NCI-H748 treated with DMSO at 0.1 percent for 48 hours (cell line): Measurements from ENCODE around the gene FUBP3.

Experiments used
- DNase-seq: peaks from one replicate; lab custom pipeline; 2025; lab: John Stamatoyannopoulos, UW

The FUBP3 gene

GRCh38 chr9:130662099-130662969, 83.0 kb downstream of the FUBP3 start:
- DNase-seq, result no peak

GRCh38 chr9:130662970-130663257, 83.5 kb downstream of the FUBP3 start:
- no peak for DNase-seq

DNA sequence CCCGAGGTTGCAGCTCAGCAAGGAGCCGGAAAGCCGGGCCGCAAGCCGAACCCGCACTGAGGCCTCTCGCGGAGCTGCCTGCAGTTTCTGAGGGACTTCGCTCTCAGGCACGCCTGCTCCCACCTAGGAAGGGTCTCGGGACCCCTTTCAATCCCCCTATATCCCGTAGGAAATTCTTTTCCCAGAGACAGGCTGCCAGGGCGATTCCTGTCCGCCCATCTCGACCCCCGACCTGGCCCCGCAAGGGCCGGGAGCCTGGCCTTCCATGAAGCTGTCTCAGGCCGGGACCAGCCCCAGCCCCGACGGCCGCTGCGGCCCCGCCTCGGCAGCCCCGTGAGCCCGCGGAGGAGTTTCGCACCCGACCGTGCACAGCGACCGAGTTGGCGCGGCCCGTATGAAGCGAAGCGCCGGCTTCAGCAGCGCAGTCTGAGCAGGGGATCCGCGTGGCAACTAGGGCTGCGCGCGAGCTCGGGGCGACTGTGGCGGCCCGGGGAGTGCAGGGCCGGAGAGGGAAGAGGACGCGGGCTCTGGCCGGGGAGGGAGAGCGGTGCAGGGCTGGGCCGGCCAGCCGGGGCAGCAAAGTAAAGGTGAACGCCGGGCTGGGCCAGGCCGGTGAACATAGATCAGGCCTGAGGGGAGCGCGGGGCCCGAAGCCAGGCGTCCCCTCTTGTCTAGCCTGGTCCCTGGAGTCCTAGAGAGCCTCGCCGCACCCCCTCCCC, 84.0 kb downstream of the FUBP3 start:
- no peak for DNase-seq

DNA sequence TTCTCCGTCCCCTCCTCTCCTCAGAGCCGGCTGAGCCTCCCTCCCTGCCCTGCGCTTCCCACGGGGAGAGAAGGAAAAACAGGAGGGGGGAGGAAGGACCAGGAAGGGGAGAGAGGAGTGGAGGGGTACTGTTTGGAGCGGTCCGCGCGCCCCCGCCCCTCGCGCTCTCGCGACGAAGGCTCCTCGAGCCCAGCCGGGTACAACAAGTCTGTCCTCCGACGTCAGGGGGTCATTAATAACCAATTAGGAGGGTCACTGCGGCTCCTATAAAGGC, 84.5 kb downstream of the FUBP3 start:
- DNase-seq, result no peak

DNA sequence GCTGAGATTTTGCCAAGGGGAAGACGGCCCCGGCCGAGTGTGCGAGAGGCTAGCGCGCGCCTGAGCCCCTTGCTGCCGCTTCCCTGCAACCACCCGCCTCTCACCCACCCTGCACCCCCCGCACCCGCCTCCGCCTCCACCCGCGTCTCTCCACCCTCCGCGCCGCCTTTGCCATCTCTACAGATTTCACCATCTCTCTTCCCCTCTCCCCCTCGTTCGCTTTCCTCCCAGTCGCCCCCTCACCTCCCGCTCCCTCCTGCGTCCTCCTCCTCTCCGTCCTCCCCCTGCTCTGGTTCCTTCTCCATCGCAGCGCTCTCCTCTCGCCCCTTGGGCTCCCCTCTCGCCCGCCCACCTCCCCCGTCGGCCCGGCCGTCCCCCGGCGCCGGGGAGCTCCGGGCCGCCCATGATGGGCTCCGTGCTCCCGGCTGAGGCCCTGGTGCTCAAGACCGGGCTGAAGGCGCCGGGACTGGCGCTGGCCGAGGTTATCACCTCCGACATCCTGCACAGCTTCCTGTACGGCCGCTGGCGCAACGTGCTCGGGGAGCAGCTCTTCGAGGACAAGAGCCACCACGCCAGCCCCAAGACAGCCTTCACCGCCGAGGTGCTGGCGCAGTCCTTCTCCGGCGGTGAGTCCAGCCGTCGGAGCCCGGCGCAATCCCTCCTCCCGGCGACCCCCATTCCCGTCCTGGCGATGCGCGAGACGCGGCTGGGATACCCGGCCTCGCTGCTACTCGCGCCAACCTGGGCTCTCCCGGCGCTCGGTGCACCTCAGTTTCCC, 85.1 kb downstream of the FUBP3 start, which contains the start of gene PRDM12:
Gene PRDM12, plus strand, starts transcription at position 344 of the 778 bp plus-strand sequence. Its CDS starts 60 bp downstream, at position 404.
- no peak for DNase-seq

DNA sequence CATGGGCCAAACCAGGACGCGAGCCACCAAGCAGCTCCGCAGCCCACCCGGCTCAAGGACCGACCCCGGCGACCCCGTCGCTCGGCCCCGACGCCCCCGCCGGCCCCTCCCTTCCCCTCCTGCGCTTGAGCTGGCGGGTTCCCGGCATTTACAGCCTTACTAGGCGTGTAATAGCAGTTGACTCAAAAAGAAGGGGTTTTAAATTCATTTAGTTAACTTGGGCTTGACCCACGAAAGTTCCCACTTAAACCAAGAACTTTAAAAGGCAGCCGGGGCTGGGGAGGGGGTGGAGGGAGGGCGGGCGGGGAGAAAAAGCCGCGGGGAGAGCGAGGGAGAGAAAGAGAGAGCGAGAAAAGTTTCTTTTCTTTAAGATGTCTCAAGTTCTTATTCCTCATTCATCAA, 85.7 kb downstream of the FUBP3 start:
- no peak for DNase-seq

GRCh38 chr9:130665431-130666392, 86.3 kb downstream of the FUBP3 start:
- DNase-seq, result no peak

- no peak for DNase-seq
Observed at GRCh38 chr9:130666393-130667119, 87.2 kb downstream of the FUBP3 start.

GRCh38 chr9:130667120-130667435, 87.7 kb downstream of the FUBP3 start:
- no peak for DNase-seq

DNA sequence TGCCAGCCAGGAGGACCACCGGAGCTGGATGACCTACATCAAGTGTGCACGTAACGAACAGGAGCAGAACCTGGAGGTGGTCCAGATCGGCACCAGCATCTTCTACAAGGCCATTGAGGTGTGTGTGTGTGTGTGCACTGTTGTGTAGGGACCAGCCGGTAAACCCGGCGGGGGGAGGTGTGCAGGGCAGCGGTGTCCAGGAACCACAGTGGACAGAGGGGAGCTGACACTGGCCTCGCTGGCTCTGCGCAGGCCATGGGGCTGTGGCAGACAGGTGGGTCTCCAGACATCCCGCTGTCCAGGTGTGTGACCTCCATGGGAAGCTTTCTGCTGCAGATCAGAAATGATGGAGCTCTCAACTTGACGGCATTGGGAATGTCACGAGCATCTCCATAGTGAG, 88.8 kb downstream of the FUBP3 start:
- no peak for DNase-seq

DNA sequence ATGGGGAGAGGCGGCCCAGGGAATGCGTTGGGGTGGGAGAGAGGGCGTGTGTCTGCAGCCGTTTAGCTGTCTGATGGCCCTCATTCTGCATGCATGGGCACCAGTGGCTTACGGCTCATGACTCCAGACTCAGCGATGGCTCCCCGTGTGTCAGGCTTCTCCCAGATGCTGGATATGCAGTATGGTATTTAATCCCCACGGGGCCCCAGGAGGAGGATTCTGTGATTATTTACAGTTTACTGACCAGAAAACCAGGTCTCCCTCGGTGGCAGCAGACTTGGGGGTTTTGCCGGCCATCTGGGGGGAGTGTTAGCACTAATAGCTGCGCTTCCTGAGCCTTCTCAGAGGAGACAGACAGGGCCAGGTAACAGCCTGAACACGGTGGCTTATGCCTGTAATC, 89.3 kb downstream of the FUBP3 start:
- DNase-seq, result no peak

- no peak for DNase-seq
Observed at GRCh38 chr9:130669965-130670364, 90.6 kb downstream of the FUBP3 start.

- no peak for DNase-seq
Observed at GRCh38 chr9:130670644-130671043, 91.3 kb downstream of the FUBP3 start.

GRCh38 chr9:130672466-130672865, 93.1 kb downstream of the FUBP3 start:
- DNase-seq, result no peak

GRCh38 chr9:130672933-130673615, 93.7 kb downstream of the FUBP3 start:
- DNase-seq, result no peak

DNA sequence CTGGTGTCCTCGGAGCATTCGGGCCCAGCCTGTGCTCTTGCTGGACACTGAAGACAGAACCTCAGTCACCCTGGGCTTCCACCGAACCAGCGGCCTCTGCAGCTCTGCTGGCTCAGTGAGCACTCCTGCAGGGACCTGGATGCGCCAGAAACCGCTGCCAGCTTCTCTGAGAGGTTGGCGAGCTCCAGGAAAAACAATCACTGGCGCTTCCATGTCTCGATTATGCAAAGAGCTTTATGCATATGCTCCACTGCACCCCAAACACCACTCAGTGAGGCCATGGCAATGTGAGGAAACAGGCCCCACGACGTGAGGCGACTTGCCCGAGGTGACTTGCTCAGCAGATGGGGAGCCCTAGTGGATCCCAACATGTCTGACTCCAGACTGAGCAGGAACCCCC, 96.0 kb downstream of the FUBP3 start:
- no peak for DNase-seq

DNA sequence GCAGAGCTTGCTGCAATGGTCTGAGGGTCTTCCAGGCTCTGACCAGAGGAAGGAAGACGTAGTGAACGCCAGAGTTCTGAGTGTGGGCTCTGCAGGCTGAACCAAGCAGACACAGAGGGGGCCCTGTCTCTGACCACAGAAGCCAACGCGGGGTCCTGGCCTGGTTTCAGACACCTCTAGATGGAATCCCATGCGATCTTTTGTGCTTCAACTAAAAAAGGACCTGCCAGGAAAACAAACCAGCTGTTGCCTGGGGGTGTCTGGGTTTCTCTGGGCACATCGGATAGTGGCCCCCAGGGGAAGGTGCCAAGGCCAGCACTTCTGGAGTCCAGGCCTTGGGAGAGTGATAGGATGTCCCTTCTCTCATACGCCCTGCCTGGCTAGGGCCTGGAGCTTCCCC, 97.9 kb downstream of the FUBP3 start:
- DNase-seq, result no peak

DNA sequence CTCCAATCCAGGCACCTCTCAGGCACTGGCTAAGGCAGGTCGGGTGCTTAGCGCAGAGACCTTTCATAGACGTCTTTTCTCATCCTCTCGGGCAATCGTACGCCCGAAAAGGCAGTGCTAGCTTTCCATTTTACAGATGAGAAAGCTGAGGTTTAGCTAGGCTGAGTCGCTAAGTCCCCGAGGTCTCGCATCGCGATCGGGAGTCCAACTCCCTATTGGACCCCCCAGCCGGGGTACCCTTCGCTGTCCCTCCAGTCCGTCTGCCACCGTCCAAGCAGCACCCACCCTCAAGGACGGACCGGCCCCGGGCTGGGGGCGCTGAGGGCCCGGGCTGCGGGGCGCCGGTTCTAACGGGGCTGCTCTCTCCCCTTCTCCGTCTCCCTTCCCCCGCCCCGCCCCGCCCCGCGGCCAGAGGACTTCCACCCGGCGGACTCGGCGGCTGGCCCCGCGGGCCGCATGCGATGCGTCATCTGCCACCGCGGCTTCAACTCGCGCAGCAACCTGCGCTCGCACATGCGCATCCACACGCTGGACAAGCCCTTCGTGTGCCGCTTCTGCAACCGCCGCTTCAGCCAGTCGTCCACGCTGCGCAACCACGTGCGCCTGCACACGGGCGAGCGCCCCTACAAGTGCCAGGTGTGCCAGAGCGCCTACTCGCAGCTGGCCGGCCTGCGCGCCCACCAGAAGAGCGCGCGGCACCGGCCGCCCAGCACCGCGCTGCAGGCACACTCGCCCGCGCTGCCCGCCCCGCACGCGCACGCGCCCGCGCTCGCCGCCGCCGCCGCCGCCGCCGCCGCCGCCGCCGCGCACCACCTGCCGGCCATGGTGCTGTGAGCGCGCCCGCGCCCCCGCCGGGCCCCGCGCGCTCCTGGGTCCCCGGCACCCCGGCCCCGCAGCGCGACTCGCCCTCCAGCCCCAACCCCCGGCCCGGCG, 101.7 kb downstream of the FUBP3 start:
- peak; percentile 39 for DNase-seq

DNA sequence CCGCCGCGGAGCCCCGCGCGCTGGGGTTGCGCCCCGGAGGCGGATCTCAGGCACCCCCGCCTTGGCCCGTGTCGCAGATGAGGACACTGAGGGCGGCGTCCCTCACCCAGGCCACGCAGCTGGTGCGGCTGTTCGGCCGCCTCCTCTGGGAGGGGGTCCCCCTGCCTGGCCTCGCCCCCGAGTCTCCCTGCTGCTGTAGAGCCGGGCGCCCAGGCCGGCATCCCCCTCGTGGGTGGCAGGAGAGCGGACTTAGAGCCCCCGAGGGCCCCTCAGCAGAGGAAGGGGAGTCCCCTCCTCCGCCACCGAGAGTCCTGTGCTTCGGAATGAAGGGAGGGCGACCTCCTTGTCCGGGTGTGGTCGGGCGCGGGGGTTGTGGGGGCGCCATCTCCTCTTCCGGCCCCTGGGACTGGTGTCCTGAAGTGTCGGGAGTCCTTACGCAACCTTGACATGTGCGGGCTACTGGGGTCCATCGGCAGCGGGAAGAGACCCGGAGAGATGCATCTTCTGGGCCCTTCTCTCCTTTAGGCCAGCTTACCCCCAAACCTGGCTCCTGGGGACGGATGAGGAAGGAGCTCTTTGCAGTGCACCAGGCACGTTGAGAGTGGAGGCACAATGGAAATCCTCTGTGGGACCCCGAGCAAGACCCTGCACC, 102.5 kb downstream of the FUBP3 start:
- peak; percentile 34 for DNase-seq
